H1 (cell line): ENCODE data around the gene SLC6A12. TPM values are rescaled to one million over a fixed set of nuclear protein-coding genes. Genes with fewer than 3 reads are reported as not detected.

Experiments used
- BRCA1 ChIP-seq: IDR thresholded peaks from 2 replicates; pipeline ENCODE4 v1.6.1; 2012; ENCODE audit warnings: low read depth, low read length, improper control_type of control experiment
- POU5F1 ChIP-seq: IDR thresholded peaks from 2 replicates; pipeline ENCODE4 v1.6.1; 2011; ENCODE audit warnings: low read depth, mild to moderate bottlenecking, low read length, moderate library complexity
- polyA plus RNA-seq, 7 experiments: library from polyadenylated mRNA; depleted of rRNA in 3 of 7; stranded (reverse) in 5 of 7; unstranded in 2 of 7; fragments of >200 nt in 5 of 7; fragments of 200-250 nt in 2 of 7; gene quantifications; 1 replicate in 5 of 7; 2 replicates in 1 of 7; 4 replicates in 1 of 7; pipeline versions ENCODE4 v1.2.1 to v1.2.3, GENCODE V29; 2011 to 2013; ENCODE audit warnings: missing spikeins in 2 of 7, mixed read lengths in 2 of 7
- total RNA-seq: library from RNA; stranded (reverse); fragmentation: NEBNext Ultra II Directional; extraction: Animal tissue kit (Norgen Biotek cat#: 25700); gene quantifications from 2 replicates; pipeline ENCODE4 v1.2.1, GENCODE V29; 2021

SLC6A12 gene
- total and polyA plus RNA-seq, 2 of the 8 experiments (the other 6 are each of a cell fraction or from before 2014, with no cell fraction given) = 0.70 to 1.1 TPM

DNA sequence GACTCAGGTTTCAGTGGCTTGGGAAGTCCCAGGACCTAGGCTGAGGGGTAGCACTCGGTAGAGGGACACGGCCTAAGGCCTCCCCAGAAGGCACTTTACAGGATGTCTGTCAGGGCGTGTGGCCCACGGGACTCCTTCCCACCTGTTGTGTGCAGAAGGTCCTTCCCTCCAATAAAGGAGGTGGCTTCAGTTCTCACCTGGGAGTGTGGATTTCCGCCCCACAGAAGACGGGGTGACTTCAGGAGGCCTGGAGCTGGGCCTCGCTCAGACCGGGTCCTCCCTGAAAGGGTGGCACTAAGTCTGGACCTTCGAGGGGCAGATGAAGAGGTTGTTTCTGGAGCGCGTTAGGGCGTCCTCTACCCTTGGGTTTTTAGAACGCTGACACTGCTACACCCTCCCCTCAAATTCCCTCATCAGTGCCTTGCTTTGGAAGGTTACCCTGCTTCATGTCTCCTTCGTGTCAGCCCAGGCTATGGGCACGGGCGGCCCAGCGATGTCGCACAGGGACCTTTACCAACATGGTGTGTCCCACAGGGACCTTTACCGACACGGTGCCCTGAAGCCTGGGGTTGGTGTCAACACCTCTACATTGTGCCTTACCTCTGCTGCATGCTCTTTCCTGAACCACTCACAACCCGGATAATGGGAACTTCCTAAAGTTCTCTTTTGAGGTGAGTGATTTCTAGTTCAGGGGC is 7.1 kb downstream of the SLC6A12 start (continued):
- no peak for TF ChIP-seq POU5F1
- TF ChIP-seq BRCA1 = no peak
